ENCODE results near the gene STAT3. TPM values are rescaled to one million over a fixed set of nuclear protein-coding genes. Genes with fewer than 3 reads are reported as not detected.
"Not testable (repeated sequence)": the region's sequence is repeated elsewhere in the genome, so short reads cannot be mapped to it uniquely, and the experiment has no call there.

Gene STAT3
- total and polyA plus RNA-seq, 2 donors (not counting 1 experiment from before 2014, with no cell fraction given) = 50.1 to 140 TPM

DNA sequence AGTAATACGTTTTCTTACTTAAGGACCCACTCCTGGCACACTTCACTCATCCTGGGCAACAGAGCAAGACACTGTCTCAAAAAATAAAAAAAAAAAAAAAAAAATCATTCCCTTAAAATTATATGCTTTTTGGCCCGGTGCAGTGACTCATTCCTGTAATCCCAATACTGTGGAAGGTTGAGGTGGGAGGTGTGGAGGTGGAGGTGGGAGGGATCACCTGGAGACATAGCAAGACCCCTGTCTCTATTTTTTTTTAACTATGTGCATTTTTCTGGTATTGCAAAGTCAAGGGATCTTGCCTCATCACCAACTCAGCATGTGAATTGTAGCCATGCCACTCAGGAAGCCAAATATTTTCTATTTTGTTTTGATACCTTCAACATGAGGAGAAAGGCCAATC lies 121.8 kb downstream of the STAT3 start:
- ATAC-seq (ENCODE audit: low read depth) (no peak), DNase-seq (no peak)
- no peak overlapping the region for H3K27ac Mint-ChIP-seq
- peaks cover 21% of the 10 kb centered on the region for H3K4me1 Mint-ChIP-seq
- no peaks in the 10 kb centered on the region for H3K9me3 Mint-ChIP-seq (ENCODE audit: insufficient read depth)
- no peak for TF ChIP-seq EZH2 (IDR thresholded peaks at IDR 0.05; ENCODE audit: borderline replicate concordance, insufficient read depth, low read depth, low read length, poor library complexity, severe bottlenecking)
- TF ChIP-seq, protein P1, sequence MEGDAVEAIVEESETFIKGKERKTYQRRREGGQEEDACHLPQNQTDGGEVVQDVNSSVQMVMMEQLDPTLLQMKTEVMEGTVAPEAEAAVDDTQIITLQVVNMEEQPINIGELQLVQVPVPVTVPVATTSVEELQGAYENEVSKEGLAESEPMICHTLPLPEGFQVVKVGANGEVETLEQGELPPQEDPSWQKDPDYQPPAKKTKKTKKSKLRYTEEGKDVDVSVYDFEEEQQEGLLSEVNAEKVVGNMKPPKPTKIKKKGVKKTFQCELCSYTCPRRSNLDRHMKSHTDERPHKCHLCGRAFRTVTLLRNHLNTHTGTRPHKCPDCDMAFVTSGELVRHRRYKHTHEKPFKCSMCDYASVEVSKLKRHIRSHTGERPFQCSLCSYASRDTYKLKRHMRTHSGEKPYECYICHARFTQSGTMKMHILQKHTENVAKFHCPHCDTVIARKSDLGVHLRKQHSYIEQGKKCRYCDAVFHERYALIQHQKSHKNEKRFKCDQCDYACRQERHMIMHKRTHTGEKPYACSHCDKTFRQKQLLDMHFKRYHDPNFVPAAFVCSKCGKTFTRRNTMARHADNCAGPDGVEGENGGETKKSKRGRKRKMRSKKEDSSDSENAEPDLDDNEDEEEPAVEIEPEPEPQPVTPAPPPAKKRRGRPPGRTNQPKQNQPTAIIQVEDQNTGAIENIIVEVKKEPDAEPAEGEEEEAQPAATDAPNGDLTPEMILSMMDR (IDR thresholded peaks at IDR 0.05) = no peak
- no peaks in the 10 kb centered on the region for H3K9me3 ChIP-seq (ENCODE audit: control extremely low read depth in 1 of 3, control insufficient read depth in 2 of 3, insufficient read depth in 1 of 3, low read length in 2 of 3)
- no peaks in the 10 kb centered on the region for H4K20me1 ChIP-seq (ENCODE audit: control insufficient read depth, insufficient read depth, low read length, poor library complexity, severe bottlenecking)
- no peak overlapping the region for H3K9ac ChIP-seq (ENCODE audit: low read length)
- no peaks in the 10 kb centered on the region for H3K27me3 ChIP-seq (replicated peaks in 1 of 4; ENCODE audit: control extremely low read depth in 1 of 4, control insufficient read depth in 3 of 4, insufficient read depth in 4 of 4, low read length in 3 of 4)
- POLR2A ChIA-PET = interaction anchor here (0.7 kb wide), 1 partner anchor 1893 kb away, joined by 4 read pairs; no protein-coding TSS in a partner anchor
- H3K4me3 ChIP-seq (ENCODE audit: control extremely low read depth in 1 of 5, extremely low read depth in 1 of 5, insufficient read depth in 1 of 5, low read depth in 2 of 5, low read length in 4 of 5) = no peak overlapping the region
- H3K4me3 Mint-ChIP-seq = no peak overlapping the region
- H3K79me2 ChIP-seq (ENCODE audit: control insufficient read depth, insufficient read depth, low read length) = peaks cover 78% of the 10 kb centered on the region
- no peak overlapping the region for H3K4me2 ChIP-seq (replicated peaks; ENCODE audit: low read depth, low read length, poor library complexity, severe bottlenecking)
- intact Hi-C loops (cut with micrococcal nuclease) = no loop called here
- no peaks in the 10 kb centered on the region for H3K36me3 ChIP-seq (replicated peaks in 1 of 2; ENCODE audit: control extremely low read depth in 1 of 2, control insufficient read depth in 1 of 2, extremely low read depth in 1 of 2, insufficient read depth in 2 of 2, low read length in 1 of 2)
- H3K4me1 ChIP-seq (ENCODE audit: control insufficient read depth in 2 of 2, insufficient read depth in 2 of 2, low read length in 2 of 2) = peaks cover 6 to 9% of the 10 kb centered on the region in 2 donors
- WGBS (ENCODE audit: insufficient coverage) = no CpG with 5 or more reads among the region's 2 CpGs
- CTCF ChIA-PET = interaction anchor here (1.3 kb wide), 1 partner anchor 85 kb away, joined by 3 read pairs; the partner anchor contains the start of gene KCNH4
- H3K27ac ChIP-seq (ENCODE audit: low read length in 2 of 2) = no peak overlapping the region
- no peaks in the 10 kb centered on the region for H3K27me3 Mint-ChIP-seq
- no peak overlapping the region for H2AFZ ChIP-seq (ENCODE audit: insufficient read depth, low read depth, low read length, poor library complexity, severe bottlenecking)

GRCh38 chr17:42264366-42264765 lies 123.9 kb downstream of the STAT3 start:
- no CpG with 5 or more reads among the region's 4 CpGs for WGBS (ENCODE audit: insufficient coverage)
- H3K9me3 ChIP-seq (ENCODE audit: control extremely low read depth in 1 of 3, control insufficient read depth in 2 of 3, insufficient read depth in 1 of 3, low read length in 2 of 3); H3K27ac ChIP-seq (ENCODE audit: low read length in 2 of 2); H4K20me1 ChIP-seq (ENCODE audit: control insufficient read depth, insufficient read depth, low read length, poor library complexity, severe bottlenecking); H3K27ac Mint-ChIP-seq; DNase-seq; H3K4me2 ChIP-seq (replicated peaks; ENCODE audit: low read depth, low read length, poor library complexity, severe bottlenecking); H3K4me3 ChIP-seq (ENCODE audit: control extremely low read depth in 1 of 5, extremely low read depth in 1 of 5, insufficient read depth in 1 of 5, low read depth in 2 of 5, low read length in 4 of 5); H3K9ac ChIP-seq (ENCODE audit: low read length); intact Hi-C loops (cut with micrococcal nuclease); H3K9me3 Mint-ChIP-seq (ENCODE audit: insufficient read depth); ATAC-seq (ENCODE audit: low read depth); H3K27me3 Mint-ChIP-seq; H3K36me3 ChIP-seq (replicated peaks in 1 of 2; ENCODE audit: control extremely low read depth in 1 of 2, control insufficient read depth in 1 of 2, extremely low read depth in 1 of 2, insufficient read depth in 2 of 2, low read length in 1 of 2); H2AFZ ChIP-seq (ENCODE audit: insufficient read depth, low read depth, low read length, poor library complexity, severe bottlenecking); H3K27me3 ChIP-seq (replicated peaks in 1 of 4; ENCODE audit: control extremely low read depth in 1 of 4, control insufficient read depth in 3 of 4, insufficient read depth in 4 of 4, low read length in 3 of 4); H3K4me3 Mint-ChIP-seq: not testable (repeated sequence)
- peaks cover 21% of the 10 kb centered on the region for H3K4me1 Mint-ChIP-seq
- Histone ChIP-seq H3K79me2 (ENCODE audit: control insufficient read depth, insufficient read depth, low read length) (peaks cover 73% of the 10 kb centered on the region), H3K4me1 (ENCODE audit: control insufficient read depth in 2 of 2, insufficient read depth in 2 of 2, low read length in 2 of 2) (peaks cover 4 to 13% of the 10 kb centered on the region in 2 donors)
- CTCF ChIA-PET = interaction anchor here (0.9 kb wide), 1 partner anchor 24 kb away, joined by 3 read pairs; no protein-coding TSS in a partner anchor
- POLR2A ChIA-PET = interaction anchor here (0.7 kb wide), 2 partner anchors 23 to 74 kb away, joined by 4 read pairs; no protein-coding TSS in a partner anchor

Other genes with a start within 250 kb of the STAT3 start
- gene RAB5C, start 233.5 kb downstream of the STAT3 start, total RNA-seq = 79.9 and 81.9 TPM in 2 replicates
- 110 and 143 TPM in 2 replicates for gene RAB5C, start 233.5 kb downstream of the STAT3 start, polyA plus RNA-seq
- gene KCNH4, start 207.3 kb downstream of the STAT3 start, total RNA-seq = 0.51 and 0.62 TPM in 2 replicates
- gene KCNH4, start 207.3 kb downstream of the STAT3 start, polyA plus RNA-seq = 0.65 and 1.0 TPM in 2 replicates
- not detected in 2 replicates for gene HCRT, start 203.0 kb downstream of the STAT3 start, total RNA-seq
- gene HCRT, start 203.0 kb downstream of the STAT3 start, polyA plus RNA-seq = not detected in 2 replicates
- 41.5 and 41.9 TPM in 2 replicates for gene GHDC, start 193.9 kb downstream of the STAT3 start, total RNA-seq
- gene GHDC, start 193.9 kb downstream of the STAT3 start, polyA plus RNA-seq = 48.6 and 65.4 TPM in 2 replicates
- 95.7 and 103 TPM in 2 replicates for gene STAT5B, start 112.1 kb downstream of the STAT3 start, total RNA-seq
- 70.0 and 89.3 TPM in 2 replicates for gene STAT5B, start 112.1 kb downstream of the STAT3 start, polyA plus RNA-seq
- gene STAT5A, start 99.9 kb downstream of the STAT3 start, total RNA-seq = 104 and 110 TPM in 2 replicates
- 48.8 and 63.0 TPM in 2 replicates for gene STAT5A, start 99.9 kb downstream of the STAT3 start, polyA plus RNA-seq
- not detected in 2 replicates for gene CAVIN1, start 34.8 kb upstream of the STAT3 start, total RNA-seq
- not detected in 2 replicates for gene CAVIN1, start 34.8 kb upstream of the STAT3 start, polyA plus RNA-seq
- 59.1 and 65.0 TPM in 2 replicates for gene ATP6V0A1, start 70.4 kb upstream of the STAT3 start, total RNA-seq
- gene ATP6V0A1, start 70.4 kb upstream of the STAT3 start, polyA plus RNA-seq = 90.9 and 108 TPM in 2 replicates
- gene NAGLU, start 147.8 kb upstream of the STAT3 start, total RNA-seq = 44.8 and 47.1 TPM in 2 replicates
- 43.4 and 52.4 TPM in 2 replicates for gene NAGLU, start 147.8 kb upstream of the STAT3 start, polyA plus RNA-seq
- 2.0 and 3.3 TPM in 2 replicates for gene HSD17B1, start 164.5 kb upstream of the STAT3 start, total RNA-seq
- 1.3 and 1.5 TPM in 2 replicates for gene HSD17B1, start 164.5 kb upstream of the STAT3 start, polyA plus RNA-seq
- gene COASY, start 173.7 kb upstream of the STAT3 start, total RNA-seq = 76.6 and 82.4 TPM in 2 replicates
- 55.9 and 82.3 TPM in 2 replicates for gene COASY, start 173.7 kb upstream of the STAT3 start, polyA plus RNA-seq
- gene MLX, start 178.7 kb upstream of the STAT3 start, total RNA-seq = 66.6 and 71.5 TPM in 2 replicates
- 57.3 and 62.4 TPM in 2 replicates for gene MLX, start 178.7 kb upstream of the STAT3 start, polyA plus RNA-seq
- gene PSMC3IP, start 189.3 kb upstream of the STAT3 start, total RNA-seq = 7.9 and 10.4 TPM in 2 replicates
- 2.8 and 3.2 TPM in 2 replicates for gene PSMC3IP, start 189.3 kb upstream of the STAT3 start, polyA plus RNA-seq
- gene RETREG3, start 220.9 kb upstream of the STAT3 start, total RNA-seq = 103 and 108 TPM in 2 replicates
- 43.1 and 44.1 TPM in 2 replicates for gene RETREG3, start 220.9 kb upstream of the STAT3 start, polyA plus RNA-seq
- gene TUBG1, start 221.2 kb upstream of the STAT3 start, total RNA-seq = 15.7 and 17.2 TPM in 2 replicates
- 12.3 and 19.5 TPM in 2 replicates for gene TUBG1, start 221.2 kb upstream of the STAT3 start, polyA plus RNA-seq

All from B cell (primary cell).